Measurements from ENCODE around the gene NSFL1C. TPM values are rescaled to one million over a fixed set of nuclear protein-coding genes. Genes with fewer than 3 reads are reported as not detected.

Gene NSFL1C
- total and polyA plus RNA-seq, 2 experiments from 2014 or later: 48.9 to 92.2 TPM

DNA sequence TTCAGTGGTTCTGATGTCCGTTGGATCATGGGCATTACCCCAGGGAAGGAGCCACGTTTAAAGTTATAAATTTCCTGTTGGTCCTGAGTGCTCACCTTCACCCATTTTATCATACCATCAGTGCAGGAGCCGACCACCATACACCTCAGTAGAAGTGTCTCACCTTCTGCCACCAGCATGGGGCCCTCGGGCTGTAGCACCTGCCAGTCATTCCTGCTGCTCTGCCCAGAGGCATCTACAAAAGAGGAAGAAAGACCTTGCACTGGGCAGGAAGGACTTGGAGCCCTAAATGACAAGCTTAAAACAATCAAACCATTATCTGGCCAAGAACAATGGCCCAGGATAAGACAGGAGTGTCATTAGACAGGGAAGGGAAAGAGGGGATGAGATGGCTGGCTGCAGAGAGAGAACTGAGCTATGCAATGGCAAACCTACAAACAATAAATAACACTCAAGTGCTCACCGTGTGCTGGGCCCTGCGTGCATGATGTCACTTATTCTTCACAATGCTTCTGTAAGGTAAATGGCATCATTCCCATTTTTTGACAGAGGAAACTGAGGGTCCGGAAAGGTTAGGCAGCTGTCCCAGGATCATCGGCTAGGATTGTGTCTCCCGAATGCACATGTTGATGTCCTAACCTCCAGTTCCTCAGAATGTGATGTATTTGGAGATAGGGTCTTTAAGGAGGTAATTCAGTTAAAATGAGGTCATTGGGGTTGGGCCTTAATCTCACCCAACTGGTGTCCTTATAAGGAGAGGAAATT is 13.4 kb upstream of the NSFL1C start:
- no peaks in the 10 kb centered on the region for H4K20me1 ChIP-seq (replicated peaks; ENCODE audit: insufficient read depth)
- H3K27me3 ChIP-seq (ENCODE audit: insufficient read depth): no peaks in the 10 kb centered on the region
- Mint-ChIP-seq H3K27me3 (ENCODE audit: insufficient read depth, low read depth, poor library complexity) (peaks cover 2% of the 10 kb centered on the region), H3K4me1 (0 out of 3 replicates have a peak, but pooled peaks cover 2% of the 10 kb centered on the region), H3K4me3 (no peak overlapping the region), H3K9me3 (no peaks in the 10 kb centered on the region), H3K27ac (no peak overlapping the region), H3K36me3 (ENCODE audit: low read depth) (no peaks in the 10 kb centered on the region)
- H3K79me2 ChIP-seq (replicated peaks; ENCODE audit: insufficient read depth): no peaks in the 10 kb centered on the region
- H3K4me3 ChIP-seq: no peak overlapping the region
- H2AFZ ChIP-seq: no peak overlapping the region
- H3K4me2 ChIP-seq: no peak overlapping the region
- H3K36me3 ChIP-seq (ENCODE audit: insufficient read depth): no peaks in the 10 kb centered on the region
- H3K27ac ChIP-seq (ENCODE audit: low read depth): no peak overlapping the region
- 0 out of 2 replicates have a peak, but pooled peaks cover 10% of the 10 kb centered on the region for H3K9me2 ChIP-seq (ENCODE audit: insufficient read depth)
- DNase-seq (ENCODE audit: low spot score): no peak
- H3F3A ChIP-seq (replicated peaks; ENCODE audit: low read depth): no peaks in the 10 kb centered on the region
- ATAC-seq: no peak
- TF ChIP-seq POLR2AphosphoS5 (IDR thresholded peaks at IDR 0.05; ENCODE audit: low read depth): no peak
- TF ChIP-seq, protein P1, sequence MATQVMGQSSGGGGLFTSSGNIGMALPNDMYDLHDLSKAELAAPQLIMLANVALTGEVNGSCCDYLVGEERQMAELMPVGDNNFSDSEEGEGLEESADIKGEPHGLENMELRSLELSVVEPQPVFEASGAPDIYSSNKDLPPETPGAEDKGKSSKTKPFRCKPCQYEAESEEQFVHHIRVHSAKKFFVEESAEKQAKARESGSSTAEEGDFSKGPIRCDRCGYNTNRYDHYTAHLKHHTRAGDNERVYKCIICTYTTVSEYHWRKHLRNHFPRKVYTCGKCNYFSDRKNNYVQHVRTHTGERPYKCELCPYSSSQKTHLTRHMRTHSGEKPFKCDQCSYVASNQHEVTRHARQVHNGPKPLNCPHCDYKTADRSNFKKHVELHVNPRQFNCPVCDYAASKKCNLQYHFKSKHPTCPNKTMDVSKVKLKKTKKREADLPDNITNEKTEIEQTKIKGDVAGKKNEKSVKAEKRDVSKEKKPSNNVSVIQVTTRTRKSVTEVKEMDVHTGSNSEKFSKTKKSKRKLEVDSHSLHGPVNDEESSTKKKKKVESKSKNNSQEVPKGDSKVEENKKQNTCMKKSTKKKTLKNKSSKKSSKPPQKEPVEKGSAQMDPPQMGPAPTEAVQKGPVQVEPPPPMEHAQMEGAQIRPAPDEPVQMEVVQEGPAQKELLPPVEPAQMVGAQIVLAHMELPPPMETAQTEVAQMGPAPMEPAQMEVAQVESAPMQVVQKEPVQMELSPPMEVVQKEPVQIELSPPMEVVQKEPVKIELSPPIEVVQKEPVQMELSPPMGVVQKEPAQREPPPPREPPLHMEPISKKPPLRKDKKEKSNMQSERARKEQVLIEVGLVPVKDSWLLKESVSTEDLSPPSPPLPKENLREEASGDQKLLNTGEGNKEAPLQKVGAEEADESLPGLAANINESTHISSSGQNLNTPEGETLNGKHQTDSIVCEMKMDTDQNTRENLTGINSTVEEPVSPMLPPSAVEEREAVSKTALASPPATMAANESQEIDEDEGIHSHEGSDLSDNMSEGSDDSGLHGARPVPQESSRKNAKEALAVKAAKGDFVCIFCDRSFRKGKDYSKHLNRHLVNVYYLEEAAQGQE (IDR thresholded peaks at IDR 0.05; ENCODE audit: unreplicated experiment): no peak
- no peak for TF ChIP-seq EZH2 (IDR thresholded peaks at IDR 0.05; ENCODE audit: low read depth, unreplicated experiment)
- TF ChIP-seq, protein P2, sequence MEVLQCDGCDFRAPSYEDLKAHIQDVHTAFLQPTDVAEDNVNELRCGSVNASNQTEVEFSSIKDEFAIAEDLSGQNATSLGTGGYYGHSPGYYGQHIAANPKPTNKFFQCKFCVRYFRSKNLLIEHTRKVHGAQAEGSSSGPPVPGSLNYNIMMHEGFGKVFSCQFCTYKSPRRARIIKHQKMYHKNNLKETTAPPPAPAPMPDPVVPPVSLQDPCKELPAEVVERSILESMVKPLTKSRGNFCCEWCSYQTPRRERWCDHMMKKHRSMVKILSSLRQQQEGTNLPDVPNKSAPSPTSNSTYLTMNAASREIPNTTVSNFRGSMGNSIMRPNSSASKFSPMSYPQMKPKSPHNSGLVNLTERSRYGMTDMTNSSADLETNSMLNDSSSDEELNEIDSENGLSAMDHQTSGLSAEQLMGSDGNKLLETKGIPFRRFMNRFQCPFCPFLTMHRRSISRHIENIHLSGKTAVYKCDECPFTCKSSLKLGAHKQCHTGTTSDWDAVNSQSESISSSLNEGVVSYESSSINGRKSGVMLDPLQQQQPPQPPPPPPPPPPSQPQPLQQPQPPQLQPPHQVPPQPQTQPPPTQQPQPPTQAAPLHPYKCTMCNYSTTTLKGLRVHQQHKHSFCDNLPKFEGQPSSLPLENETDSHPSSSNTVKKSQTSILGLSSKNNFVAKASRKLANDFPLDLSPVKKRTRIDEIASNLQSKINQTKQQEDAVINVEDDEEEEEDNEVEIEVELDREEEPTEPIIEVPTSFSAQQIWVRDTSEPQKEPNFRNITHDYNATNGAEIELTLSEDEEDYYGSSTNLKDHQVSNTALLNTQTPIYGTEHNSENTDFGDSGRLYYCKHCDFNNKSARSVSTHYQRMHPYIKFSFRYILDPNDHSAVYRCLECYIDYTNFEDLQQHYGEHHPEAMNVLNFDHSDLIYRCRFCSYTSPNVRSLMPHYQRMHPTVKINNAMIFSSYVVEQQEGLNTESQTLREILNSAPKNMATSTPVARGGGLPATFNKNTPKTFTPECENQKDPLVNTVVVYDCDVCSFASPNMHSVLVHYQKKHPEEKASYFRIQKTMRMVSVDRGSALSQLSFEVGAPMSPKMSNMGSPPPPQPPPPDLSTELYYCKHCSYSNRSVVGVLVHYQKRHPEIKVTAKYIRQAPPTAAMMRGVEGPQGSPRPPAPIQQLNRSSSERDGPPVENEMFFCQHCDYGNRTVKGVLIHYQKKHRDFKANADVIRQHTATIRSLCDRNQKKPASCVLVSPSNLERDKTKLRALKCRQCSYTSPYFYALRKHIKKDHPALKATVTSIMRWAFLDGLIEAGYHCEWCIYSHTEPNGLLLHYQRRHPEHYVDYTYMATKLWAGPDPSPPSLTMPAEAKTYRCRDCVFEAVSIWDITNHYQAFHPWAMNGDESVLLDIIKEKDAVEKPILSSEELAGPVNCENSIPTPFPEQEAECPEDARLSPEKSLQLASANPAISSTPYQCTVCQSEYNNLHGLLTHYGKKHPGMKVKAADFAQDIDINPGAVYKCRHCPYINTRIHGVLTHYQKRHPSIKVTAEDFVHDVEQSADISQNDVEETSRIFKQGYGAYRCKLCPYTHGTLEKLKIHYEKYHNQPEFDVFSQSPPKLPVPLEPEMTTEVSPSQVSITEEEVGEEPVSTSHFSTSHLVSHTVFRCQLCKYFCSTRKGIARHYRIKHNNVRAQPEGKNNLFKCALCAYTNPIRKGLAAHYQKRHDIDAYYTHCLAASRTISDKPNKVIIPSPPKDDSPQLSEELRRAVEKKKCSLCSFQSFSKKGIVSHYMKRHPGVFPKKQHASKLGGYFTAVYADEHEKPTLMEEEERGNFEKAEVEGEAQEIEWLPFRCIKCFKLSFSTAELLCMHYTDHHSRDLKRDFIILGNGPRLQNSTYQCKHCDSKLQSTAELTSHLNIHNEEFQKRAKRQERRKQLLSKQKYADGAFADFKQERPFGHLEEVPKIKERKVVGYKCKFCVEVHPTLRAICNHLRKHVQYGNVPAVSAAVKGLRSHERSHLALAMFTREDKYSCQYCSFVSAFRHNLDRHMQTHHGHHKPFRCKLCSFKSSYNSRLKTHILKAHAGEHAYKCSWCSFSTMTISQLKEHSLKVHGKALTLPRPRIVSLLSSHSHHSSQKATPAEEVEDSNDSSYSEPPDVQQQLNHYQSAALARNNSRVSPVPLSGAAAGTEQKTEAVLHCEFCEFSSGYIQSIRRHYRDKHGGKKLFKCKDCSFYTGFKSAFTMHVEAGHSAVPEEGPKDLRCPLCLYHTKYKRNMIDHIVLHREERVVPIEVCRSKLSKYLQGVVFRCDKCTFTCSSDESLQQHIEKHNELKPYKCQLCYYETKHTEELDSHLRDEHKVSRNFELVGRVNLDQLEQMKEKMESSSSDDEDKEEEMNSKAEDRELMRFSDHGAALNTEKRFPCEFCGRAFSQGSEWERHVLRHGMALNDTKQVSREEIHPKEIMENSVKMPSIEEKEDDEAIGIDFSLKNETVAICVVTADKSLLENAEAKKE (CRISPR knock-in tag; IDR thresholded peaks at IDR 0.05): no peak
- no peak for TF ChIP-seq JUNB (IDR thresholded peaks at IDR 0.05; ENCODE audit: unreplicated experiment)
- TF ChIP-seq, protein P3, sequence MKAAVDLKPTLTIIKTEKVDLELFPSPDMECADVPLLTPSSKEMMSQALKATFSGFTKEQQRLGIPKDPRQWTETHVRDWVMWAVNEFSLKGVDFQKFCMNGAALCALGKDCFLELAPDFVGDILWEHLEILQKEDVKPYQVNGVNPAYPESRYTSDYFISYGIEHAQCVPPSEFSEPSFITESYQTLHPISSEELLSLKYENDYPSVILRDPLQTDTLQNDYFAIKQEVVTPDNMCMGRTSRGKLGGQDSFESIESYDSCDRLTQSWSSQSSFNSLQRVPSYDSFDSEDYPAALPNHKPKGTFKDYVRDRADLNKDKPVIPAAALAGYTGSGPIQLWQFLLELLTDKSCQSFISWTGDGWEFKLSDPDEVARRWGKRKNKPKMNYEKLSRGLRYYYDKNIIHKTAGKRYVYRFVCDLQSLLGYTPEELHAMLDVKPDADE (IDR thresholded peaks at IDR 0.05): no peak
- H3K4me1 ChIP-seq (ENCODE audit: insufficient read depth): no peaks in the 10 kb centered on the region
